Ovary (tissue), 9 donors: ENCODE measurements around the gene SLTM. TPM values are rescaled to one million over a fixed set of nuclear protein-coding genes. Genes with fewer than 3 reads are reported as not detected.

ENCODE experiments used
- DNase-seq, 5 donors: peaks; one replicate each; pipeline ENCODE4 v3.0.0-alpha.2; 2019 to 2020
- H3K27ac ChIP-seq, 2 donors: fragments of 200-600 bp; one replicate each; pipeline versions ENCODE4 v1.5.1 to v1.8.0; 2019 to 2022
- H3K27me3 ChIP-seq: fragments of 200-600 bp; one replicate; pipeline ENCODE4 v1.8.0; 2022
- H3K36me3 ChIP-seq: fragments of 200-600 bp; sonication (generic); one replicate; pipeline ENCODE4 v1.5.1; 2019
- H3K4me1 ChIP-seq: one replicate; pipeline ENCODE4 v1.8.1; 2013; ENCODE audit warnings: mild to moderate bottlenecking, moderate library complexity; ENCODE audit not compliant: insufficient read depth
- H3K4me3 ChIP-seq: fragments of 200-600 bp; sonication (generic); one replicate; pipeline ENCODE4 v1.5.1; 2017
- H3K9me3 ChIP-seq, 2 donors: fragments of 200-600 bp in 1 of 2; sonication (generic) in 1 of 2; one replicate each; pipeline versions ENCODE4 v1.5.1 to v1.8.1; 2013 to 2019; ENCODE audit warnings: mild to moderate bottlenecking in 1 of 2, moderate library complexity in 1 of 2
- CTCF ChIP-seq, 3 donors: fragments of 450-650 bp in 2 of 3; fragments of 200-600 bp in 1 of 3; IDR thresholded peaks; one replicate each; pipeline versions ENCODE4 v1.5.1 to v1.8.0; 2016 to 2022; ENCODE audit warnings: antibody characterized with exemption in 3 of 3, mild to moderate bottlenecking in 1 of 3
- EP300 ChIP-seq: sonication (generic); formaldehyde crosslinking; IDR thresholded peaks from one replicate; pipeline ENCODE4 v1.6.1; 2017; ENCODE audit warnings: antibody characterized with exemption
- POLR2A ChIP-seq: fragments of 450-650 bp; IDR thresholded peaks from one replicate; pipeline ENCODE4 v1.6.1; 2017; ENCODE audit warnings: antibody characterized with exemption, mild to moderate bottlenecking, moderate library complexity
- WGBS, 3 donors: extraction: QIAGEN DNeasy Blood & Tissue Kit in 1 of 3; methylation state at CpG; one replicate each; pipeline versions ENCODE4 v1.1.5 to v1.1.7; 2013 to 2017; 5-methylcytosine and 5-hydroxymethylcytosine counted together
- intact Hi-C, 4 donors: fragments of 100-400 bp; cut with DNase I; formaldehyde crosslinking; loops; one replicate each; pipeline versions ENCODE4 v1.11.0 to v1.15.1; 2022 to 2023
- polyA plus RNA-seq, 2 donors: library from polyadenylated mRNA; stranded (reverse); fragments of 200-250 nt in 1 of 2; fragments of 350-450 nt in 1 of 2; fragmentation: Illumina TruSeq in 1 of 2; extraction: RNeasy Lipid Tissue Mini Kit (QIAGEN cat#74804) in 1 of 2; gene quantifications; one replicate each; pipeline ENCODE4 v1.2.3, GENCODE V29; 2013 to 2014
- total RNA-seq, 7 donors: library from RNA; depleted of rRNA in 2 of 7; stranded (reverse); fragments of >200 nt in 2 of 7; fragmentation: NEBNext Ultra II Directional in 3 of 7; extraction: Animal tissue kit (Norgen Biotek cat#: 25700) in 3 of 7; gene quantifications; one replicate each; pipeline versions ENCODE4 v1.1.0 to v1.2.4, GENCODE V29; 2016 to 2023
- donor health status: DM: no; HTN: no; CAD: no; lungs with moderate emphysema.
- donor health status: DM: no; HTN: no; CAD: no.
- donor health status: Bipolar disorder and iron deficiency.
- donor health status: DM: yes; HTN: yes; CAD: no.
- donor health status: DM: no; HTN: no; CAD: no.
- donor health status: DM: yes; HTN: yes; CAD: no.

Gene SLTM
- total and polyA plus RNA-seq, 9 donors = 48.6 to 76.1 (median 66.4) TPM

DNA sequence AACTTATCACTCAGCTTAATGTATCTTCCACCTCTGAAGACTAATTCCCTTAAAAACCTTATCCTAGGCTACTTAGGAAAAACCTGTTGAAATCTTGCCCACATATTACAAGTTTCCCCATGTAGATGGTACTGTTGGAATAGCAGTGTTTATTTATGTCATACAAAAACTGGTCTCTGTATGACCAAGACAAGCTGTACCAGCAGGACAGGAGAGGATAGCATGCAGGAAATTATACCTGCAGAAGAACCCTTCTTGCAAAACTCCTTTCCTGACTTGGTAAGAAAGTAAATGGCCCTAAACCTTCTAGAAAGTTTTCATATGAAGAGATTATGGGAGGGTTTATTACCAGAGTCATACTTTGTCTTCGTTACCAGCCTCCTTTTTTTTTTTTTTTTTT is 28.7 kb upstream of the SLTM start:
- no peaks in the 10 kb centered on the region for H3K9me3 ChIP-seq
- 64 to 77% (median 69%) methylated on average over 1 of the region's 1 CpG for WGBS, 3 donors
- no peaks in the 10 kb centered on the region for H3K36me3 ChIP-seq
- H3K4me1 ChIP-seq = no peaks in the 10 kb centered on the region
- no peak for DNase-seq
- no peaks in the 10 kb centered on the region for H3K27me3 ChIP-seq
- intact Hi-C loops = no loop called here
- H3K27ac ChIP-seq = no peak overlapping the region
- no peak overlapping the region for H3K4me3 ChIP-seq
- TF ChIP-seq POLR2A (no peak), CTCF (IDR thresholded peaks at IDR 0.05) (no peak), EP300 (no peak)

DNA sequence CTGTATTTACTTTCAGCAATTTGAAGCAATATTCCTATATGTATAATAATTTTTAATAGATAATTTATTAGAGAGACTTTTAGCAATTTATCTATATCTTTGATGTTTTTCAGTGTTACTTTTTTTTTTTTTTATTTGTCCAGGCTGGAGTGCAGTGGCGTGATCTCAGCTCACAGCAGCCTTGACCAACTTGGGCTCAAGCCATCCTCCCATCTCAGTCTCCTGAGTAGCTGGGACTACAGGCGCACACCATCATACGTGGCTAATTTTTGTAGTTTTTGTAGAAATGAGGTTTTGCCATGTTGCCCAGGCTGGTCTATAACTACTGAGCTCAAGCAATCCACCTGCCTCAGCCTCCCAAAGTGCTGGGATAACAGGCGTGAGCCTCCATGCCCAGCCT is 25.3 kb upstream of the SLTM start:
- Histone ChIP-seq H3K4me3 (no peak overlapping the region), H3K9me3 (no peaks in the 10 kb centered on the region), H3K36me3 (no peaks in the 10 kb centered on the region), H3K27me3 (no peaks in the 10 kb centered on the region), H3K27ac (no peak overlapping the region), H3K4me1 (no peaks in the 10 kb centered on the region)
- DNase-seq = no peak
- WGBS, 3 donors = 41 to 53% (median 42%) methylated on average over 4 of the region's 4 CpGs
- intact Hi-C loops = no loop called here
- no peak for TF ChIP-seq POLR2A
- no peak for TF ChIP-seq EP300
- TF ChIP-seq CTCF (IDR thresholded peaks at IDR 0.05) = no peak

DNA sequence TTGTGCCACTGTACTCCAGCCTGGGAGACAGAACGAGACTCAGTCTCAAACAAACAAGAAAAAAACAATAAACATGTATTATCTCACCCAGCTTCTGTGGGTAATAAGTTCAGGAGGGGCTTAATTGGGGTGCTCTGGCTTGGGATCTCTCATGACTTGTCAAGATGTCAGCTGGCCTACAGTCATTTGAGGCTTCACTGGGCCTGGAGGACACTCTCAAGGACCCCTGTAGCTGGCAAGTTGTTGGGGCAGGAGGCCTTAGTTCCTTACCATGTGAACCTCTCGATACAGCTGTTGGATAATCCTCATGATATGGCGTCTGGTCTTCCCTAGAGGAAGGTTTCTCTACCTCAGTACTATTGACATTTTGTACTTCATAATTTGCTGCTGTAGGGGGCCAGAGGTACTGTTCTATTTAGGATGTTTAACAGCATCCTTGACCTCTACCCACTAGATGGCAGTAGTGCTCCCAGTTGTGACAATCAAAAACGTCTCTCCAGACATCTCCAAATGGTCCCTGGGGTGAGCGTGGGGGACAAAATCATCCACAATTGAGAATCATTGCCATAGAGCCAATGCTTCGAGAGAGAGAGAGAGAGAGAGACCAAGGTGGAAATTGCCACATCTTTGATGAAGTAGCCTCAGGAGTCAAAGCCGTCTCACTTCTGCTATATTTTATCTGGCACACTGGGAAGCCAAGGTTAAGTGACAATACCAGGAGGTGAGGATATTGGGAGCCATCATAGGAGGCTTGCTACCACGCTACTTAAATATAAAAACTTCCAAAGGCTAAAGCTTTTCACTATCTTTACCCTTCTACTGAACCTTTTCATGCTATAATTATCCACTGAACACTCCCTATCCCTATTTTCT is 23.9 kb upstream of the SLTM start:
- intact Hi-C loops = no loop called here
- no peak overlapping the region for H3K4me3 ChIP-seq
- H3K36me3 ChIP-seq = no peaks in the 10 kb centered on the region
- no peaks in the 10 kb centered on the region for H3K27me3 ChIP-seq
- H3K9me3 ChIP-seq = no peaks in the 10 kb centered on the region
- TF ChIP-seq POLR2A = no peak
- peak in 1 of 3 donors; percentile 18 for TF ChIP-seq CTCF (IDR thresholded peaks at IDR 0.05)
- WGBS, 3 donors = 30 to 49% (median 39%) methylated on average over 8 of the region's 8 CpGs
- no peaks in the 10 kb centered on the region for H3K4me1 ChIP-seq
- peak in 1 of 5 donors; percentile 38 for DNase-seq
- no peak overlapping the region for H3K27ac ChIP-seq

- no peak overlapping the region for H3K27ac ChIP-seq
Measured at GRCh38 chr15:58952751-58953150, 19.3 kb upstream of the SLTM start.

More at GRCh38 chr15:58952751-58953150, 19.3 kb upstream of the SLTM start:
- no peaks in the 10 kb centered on the region for H3K36me3 ChIP-seq
- H3K4me1 ChIP-seq = no peaks in the 10 kb centered on the region
- TF ChIP-seq EP300 = no peak
- no peak for TF ChIP-seq POLR2A
- TF ChIP-seq CTCF (IDR thresholded peaks at IDR 0.05) = no peak
- H3K4me3 ChIP-seq = no peak overlapping the region
- no peaks in the 10 kb centered on the region for H3K9me3 ChIP-seq
- no peaks in the 10 kb centered on the region for H3K27me3 ChIP-seq
- intact Hi-C loops = no loop called here
- DNase-seq = no peak
